HL-60 (cell line): Measurements from ENCODE around the gene NR2F6.

ENCODE experiments used
- DNase-seq, 2 experiments: peaks; one replicate each; pipeline ENCODE4 v3.0.0-alpha.2; 2010 to 2020; ENCODE audit warnings: low read depth in 1 of 2, low spot score in 1 of 2
- H3K27ac ChIP-seq: fragments of 250-450 bp; sonication (Bioruptor Pico); replicated peaks from 2 replicates; pipeline ENCODE4 v1.5.1; 2020; ENCODE audit warnings: mild to moderate bottlenecking, moderate library complexity
- H3K27me3 ChIP-seq: fragments of 250-450 bp; sonication (Bioruptor Pico); 2 replicates; pipeline ENCODE4 v1.5.1; 2021; ENCODE audit warnings: mild to moderate bottlenecking, moderate library complexity; ENCODE audit not compliant: insufficient read depth, poor library complexity, severe bottlenecking
- H3K4me3 ChIP-seq: replicated peaks from 2 replicates; pipeline ENCODE4 v1.5.1; 2011; ENCODE audit warnings: mild to moderate bottlenecking, control low read depth, low read length; ENCODE audit not compliant: insufficient read depth
- GABPA ChIP-seq: IDR thresholded peaks from 2 replicates; pipeline ENCODE4 v1.6.1; 2012; ENCODE audit warnings: low read depth
- POLR2AphosphoS5 ChIP-seq: IDR thresholded peaks from 2 replicates; pipeline ENCODE4 v1.6.1; 2012; ENCODE audit warnings: low read depth
- SPI1 ChIP-seq: IDR thresholded peaks from 2 replicates; pipeline ENCODE4 v1.6.1; 2012; ENCODE audit warnings: low read depth, mild to moderate bottlenecking, borderline replicate concordance
- TF ChIP-seq, protein P1 (sequence below): IDR thresholded peaks from one replicate; pipeline ENCODE4 v1.5.1; 2011; ENCODE audit warnings: low read length, control low read depth, inconsistent platforms; ENCODE audit not compliant: insufficient read depth
- TF ChIP-seq, protein P2 (sequence below): IDR thresholded peaks from 2 replicates; pipeline ENCODE4 v1.6.1; 2012; ENCODE audit warnings: low read depth; ENCODE audit not compliant: insufficient replicate concordance

The NR2F6 gene

DNA sequence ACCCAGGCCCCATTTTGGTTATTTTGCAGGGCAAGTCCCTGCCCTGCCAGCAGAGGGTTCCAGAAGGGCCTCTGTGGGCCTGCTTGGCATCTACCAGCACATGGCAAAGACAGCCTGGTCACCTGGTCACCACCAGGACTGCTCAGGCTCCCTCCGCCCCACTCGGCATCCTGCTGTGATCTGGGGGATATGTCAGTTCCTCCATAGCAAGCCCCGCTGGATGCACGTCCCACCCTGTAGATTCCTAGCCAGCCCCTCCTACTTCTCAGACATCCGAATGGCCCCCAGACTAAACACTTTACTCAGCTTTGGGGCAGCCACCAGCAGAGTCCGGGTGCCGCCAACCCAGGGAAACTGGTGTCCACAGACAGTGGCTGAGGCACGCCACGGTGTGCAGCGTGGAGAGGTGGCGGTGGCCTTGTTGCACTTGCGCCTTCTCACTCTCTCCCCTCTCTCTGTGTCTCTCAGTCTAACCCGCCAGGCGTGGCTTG is 62.4 kb downstream of the NR2F6 start:
- no peak overlapping the region for H3K27ac ChIP-seq
- no peak overlapping the region for H3K4me3 ChIP-seq
- no peaks in the 10 kb centered on the region for H3K27me3 ChIP-seq
- no peak for DNase-seq
- TF ChIP-seq SPI1 = no peak
- TF ChIP-seq GABPA = no peak
- no peak for TF ChIP-seq POLR2AphosphoS5
- TF ChIP-seq, protein P1, sequence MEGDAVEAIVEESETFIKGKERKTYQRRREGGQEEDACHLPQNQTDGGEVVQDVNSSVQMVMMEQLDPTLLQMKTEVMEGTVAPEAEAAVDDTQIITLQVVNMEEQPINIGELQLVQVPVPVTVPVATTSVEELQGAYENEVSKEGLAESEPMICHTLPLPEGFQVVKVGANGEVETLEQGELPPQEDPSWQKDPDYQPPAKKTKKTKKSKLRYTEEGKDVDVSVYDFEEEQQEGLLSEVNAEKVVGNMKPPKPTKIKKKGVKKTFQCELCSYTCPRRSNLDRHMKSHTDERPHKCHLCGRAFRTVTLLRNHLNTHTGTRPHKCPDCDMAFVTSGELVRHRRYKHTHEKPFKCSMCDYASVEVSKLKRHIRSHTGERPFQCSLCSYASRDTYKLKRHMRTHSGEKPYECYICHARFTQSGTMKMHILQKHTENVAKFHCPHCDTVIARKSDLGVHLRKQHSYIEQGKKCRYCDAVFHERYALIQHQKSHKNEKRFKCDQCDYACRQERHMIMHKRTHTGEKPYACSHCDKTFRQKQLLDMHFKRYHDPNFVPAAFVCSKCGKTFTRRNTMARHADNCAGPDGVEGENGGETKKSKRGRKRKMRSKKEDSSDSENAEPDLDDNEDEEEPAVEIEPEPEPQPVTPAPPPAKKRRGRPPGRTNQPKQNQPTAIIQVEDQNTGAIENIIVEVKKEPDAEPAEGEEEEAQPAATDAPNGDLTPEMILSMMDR = no peak
- TF ChIP-seq, protein P2, sequence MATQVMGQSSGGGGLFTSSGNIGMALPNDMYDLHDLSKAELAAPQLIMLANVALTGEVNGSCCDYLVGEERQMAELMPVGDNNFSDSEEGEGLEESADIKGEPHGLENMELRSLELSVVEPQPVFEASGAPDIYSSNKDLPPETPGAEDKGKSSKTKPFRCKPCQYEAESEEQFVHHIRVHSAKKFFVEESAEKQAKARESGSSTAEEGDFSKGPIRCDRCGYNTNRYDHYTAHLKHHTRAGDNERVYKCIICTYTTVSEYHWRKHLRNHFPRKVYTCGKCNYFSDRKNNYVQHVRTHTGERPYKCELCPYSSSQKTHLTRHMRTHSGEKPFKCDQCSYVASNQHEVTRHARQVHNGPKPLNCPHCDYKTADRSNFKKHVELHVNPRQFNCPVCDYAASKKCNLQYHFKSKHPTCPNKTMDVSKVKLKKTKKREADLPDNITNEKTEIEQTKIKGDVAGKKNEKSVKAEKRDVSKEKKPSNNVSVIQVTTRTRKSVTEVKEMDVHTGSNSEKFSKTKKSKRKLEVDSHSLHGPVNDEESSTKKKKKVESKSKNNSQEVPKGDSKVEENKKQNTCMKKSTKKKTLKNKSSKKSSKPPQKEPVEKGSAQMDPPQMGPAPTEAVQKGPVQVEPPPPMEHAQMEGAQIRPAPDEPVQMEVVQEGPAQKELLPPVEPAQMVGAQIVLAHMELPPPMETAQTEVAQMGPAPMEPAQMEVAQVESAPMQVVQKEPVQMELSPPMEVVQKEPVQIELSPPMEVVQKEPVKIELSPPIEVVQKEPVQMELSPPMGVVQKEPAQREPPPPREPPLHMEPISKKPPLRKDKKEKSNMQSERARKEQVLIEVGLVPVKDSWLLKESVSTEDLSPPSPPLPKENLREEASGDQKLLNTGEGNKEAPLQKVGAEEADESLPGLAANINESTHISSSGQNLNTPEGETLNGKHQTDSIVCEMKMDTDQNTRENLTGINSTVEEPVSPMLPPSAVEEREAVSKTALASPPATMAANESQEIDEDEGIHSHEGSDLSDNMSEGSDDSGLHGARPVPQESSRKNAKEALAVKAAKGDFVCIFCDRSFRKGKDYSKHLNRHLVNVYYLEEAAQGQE = no peak
